HEK293 (cell line): ENCODE measurements around the gene ELOVL6.

Source experiments
- CTCF ChIA-PET: fragments of 350-600 bp; formaldehyde crosslinking; extraction: SDS; loops from one replicate; lab custom pipeline; 2021; ENCODE audit warnings: antibody characterized with exemption; lab: Yijun Ruan, JAX
- POLR2A ChIA-PET: fragments of 300-600 bp; formaldehyde crosslinking; extraction: SDS; loops from one replicate; lab custom pipeline; 2020; ENCODE audit warnings: antibody characterized with exemption, inconsistent platforms; lab: Yijun Ruan, JAX
- H3K27ac ChIP-seq: fragments of 200-500 bp; sonication (Bioruptor generic); 2 replicates; pipeline ENCODE4 v1.5.1; 2014; ENCODE audit warnings: low read depth, low read length, control low read depth, inconsistent platforms; ENCODE audit errors: extremely low read depth
- H3K36me3 ChIP-seq, 2 experiments: fragments of 200-500 bp in 1 of 2; sonication (Bioruptor generic) in 1 of 2; 1 replicate in 1 of 2; 2 replicates in 1 of 2; pipeline ENCODE4 v1.5.1; 2014 to 2017; ENCODE audit warnings: inconsistent platforms in 2 of 2, low read length in 2 of 2; ENCODE audit not compliant: control insufficient read depth in 2 of 2, insufficient read depth in 1 of 2
- H3K4me1 ChIP-seq: fragments of 200-500 bp; sonication (Bioruptor generic); 2 replicates; pipeline ENCODE4 v1.5.1; 2014; ENCODE audit warnings: mild to moderate bottlenecking, low read length, inconsistent platforms; ENCODE audit not compliant: control insufficient read depth, insufficient read depth
- H3K4me3 ChIP-seq: 2 replicates; pipeline ENCODE4 v1.5.1; 2011; ENCODE audit warnings: low read depth, mild to moderate bottlenecking, control low read depth, low read length, moderate library complexity
- H3K9me3 ChIP-seq: fragments of 200-500 bp; sonication (Bioruptor generic); 2 replicates; pipeline ENCODE4 v1.5.1; 2014; ENCODE audit warnings: low read depth, low read length, inconsistent platforms; ENCODE audit not compliant: control insufficient read depth, insufficient read depth
- BCL11A ChIP-seq: fragments of 450-650 bp; formaldehyde crosslinking; IDR thresholded peaks from 2 replicates; pipeline ENCODE4 v1.5.1; 2016; ENCODE audit warnings: low read depth, missing biosample characterization, missing genetic modification characterization
- EGR2 ChIP-seq: fragments of 450-650 bp; formaldehyde crosslinking; IDR thresholded peaks from 2 replicates; pipeline ENCODE4 v1.5.1; 2016; ENCODE audit warnings: low read depth, missing biosample characterization, missing genetic modification characterization
- MEIS1 ChIP-seq: sonication (generic); formaldehyde crosslinking; IDR thresholded peaks from 2 replicates; pipeline ENCODE4 v1.8.1; 2022; ENCODE audit warnings: missing genetic modification reagents, mild to moderate bottlenecking, borderline replicate concordance
- OVOL3 ChIP-seq: fragments of 450-650 bp; formaldehyde crosslinking; IDR thresholded peaks from 2 replicates; pipeline ENCODE4 v1.5.1; 2016; ENCODE audit warnings: missing biosample characterization, missing genetic modification characterization
- PATZ1 ChIP-seq: fragments of 450-650 bp; formaldehyde crosslinking; IDR thresholded peaks from 2 replicates; pipeline ENCODE4 v1.5.1; 2016; ENCODE audit warnings: missing biosample characterization, missing genetic modification characterization
- PRDM10 ChIP-seq: fragments of 450-650 bp; formaldehyde crosslinking; IDR thresholded peaks from 2 replicates; pipeline ENCODE4 v1.5.1; 2016; ENCODE audit warnings: missing biosample characterization, missing genetic modification characterization
- SCRT1 ChIP-seq: fragments of 450-650 bp; formaldehyde crosslinking; IDR thresholded peaks from 2 replicates; pipeline ENCODE4 v1.5.1; 2016; ENCODE audit warnings: missing biosample characterization, missing genetic modification characterization, borderline replicate concordance
- SCRT2 ChIP-seq: fragments of 450-650 bp; formaldehyde crosslinking; IDR thresholded peaks from 2 replicates; pipeline ENCODE4 v1.5.1; 2016; ENCODE audit warnings: missing biosample characterization, missing genetic modification characterization
- SP2 ChIP-seq: fragments of 450-650 bp; formaldehyde crosslinking; IDR thresholded peaks from 2 replicates; pipeline ENCODE4 v1.5.1; 2016; ENCODE audit warnings: missing biosample characterization, missing genetic modification characterization
- SP7 ChIP-seq: fragments of 450-650 bp; formaldehyde crosslinking; IDR thresholded peaks from 2 replicates; pipeline ENCODE4 v1.5.1; 2016; ENCODE audit warnings: missing biosample characterization, missing genetic modification characterization
- ZBTB11 ChIP-seq: fragments of 450-650 bp; formaldehyde crosslinking; conservative IDR thresholded peaks from 2 replicates; pipeline ENCODE4 v1.5.1; 2016; ENCODE audit warnings: low read depth, missing biosample characterization, missing genetic modification characterization
- ZBTB7A ChIP-seq: fragments of 450-650 bp; formaldehyde crosslinking; IDR thresholded peaks from 2 replicates; pipeline ENCODE4 v1.5.1; 2016; ENCODE audit warnings: low read depth, missing biosample characterization, missing genetic modification characterization
- ZFHX2 ChIP-seq: fragments of 450-650 bp; formaldehyde crosslinking; conservative IDR thresholded peaks from 2 replicates; pipeline ENCODE4 v1.5.1; 2016; ENCODE audit warnings: missing biosample characterization, missing genetic modification characterization
- ZNF148 ChIP-seq: fragments of 450-650 bp; formaldehyde crosslinking; IDR thresholded peaks from 2 replicates; pipeline ENCODE4 v1.5.0; 2017; ENCODE audit warnings: missing biosample characterization, missing genetic modification characterization, borderline replicate concordance
- ZNF174 ChIP-seq: fragments of 450-650 bp; formaldehyde crosslinking; IDR thresholded peaks from 2 replicates; pipeline ENCODE4 v1.5.0; 2017; ENCODE audit warnings: missing biosample characterization, mild to moderate bottlenecking, missing genetic modification characterization
- ZNF335 ChIP-seq: fragments of 450-650 bp; formaldehyde crosslinking; conservative IDR thresholded peaks from 2 replicates; pipeline ENCODE4 v1.5.1; 2016; ENCODE audit warnings: missing biosample characterization, missing genetic modification characterization
- ZNF341 ChIP-seq: fragments of 450-650 bp; formaldehyde crosslinking; IDR thresholded peaks from 2 replicates; pipeline ENCODE4; 2016; ENCODE audit warnings: low read depth, missing biosample characterization, missing genetic modification characterization
- ZNF488 ChIP-seq: fragments of 450-650 bp; formaldehyde crosslinking; IDR thresholded peaks from 2 replicates; pipeline ENCODE4 v1.5.1; 2016; ENCODE audit warnings: missing biosample characterization, missing genetic modification characterization
- ZNF610 ChIP-seq: fragments of 450-650 bp; formaldehyde crosslinking; IDR thresholded peaks from 2 replicates; pipeline ENCODE4 v1.5.1; 2016; ENCODE audit warnings: missing biosample characterization, missing genetic modification characterization, borderline replicate concordance
- ZNF623 ChIP-seq: fragments of 450-650 bp; formaldehyde crosslinking; IDR thresholded peaks from 2 replicates; pipeline ENCODE4 v1.5.1; 2016; ENCODE audit warnings: missing biosample characterization, missing genetic modification characterization
- ZNF658 ChIP-seq: fragments of 450-650 bp; formaldehyde crosslinking; IDR thresholded peaks from 2 replicates; pipeline ENCODE4; 2016; ENCODE audit warnings: missing biosample characterization, missing genetic modification characterization
- ZNF692 ChIP-seq: fragments of 450-650 bp; formaldehyde crosslinking; IDR thresholded peaks from 2 replicates; pipeline ENCODE4 v1.5.1; 2016; ENCODE audit warnings: missing biosample characterization, missing genetic modification characterization
- ZNF792 ChIP-seq: fragments of 450-650 bp; formaldehyde crosslinking; IDR thresholded peaks from 2 replicates; pipeline ENCODE4 v1.5.1; 2016; ENCODE audit warnings: missing biosample characterization, missing genetic modification characterization

Gene ELOVL6

GRCh38 chr4:110197529-110198042, 829 bp downstream of the ELOVL6 start:
- H3K9me3 ChIP-seq: no peaks in the 10 kb centered on the region
- peak overlapping the region; percentile 69 for H3K4me3 ChIP-seq
- CTCF ChIA-PET: interaction anchor here (0.6 kb wide), 1 partner anchor 150 kb away, joined by 3 read pairs; no protein-coding TSS in a partner anchor
- no peaks in the 10 kb centered on the region for H3K4me1 ChIP-seq
- H3K36me3 ChIP-seq: peaks cover 0 to 3% of the 10 kb centered on the region in 2 experiments; a peak in 1 of 3 replicates
- POLR2A ChIA-PET: no interaction called here
- H3K27ac ChIP-seq: peak overlapping the region; percentile 84
- TF ChIP-seq ZNF341: peak; percentile 42
- TF ChIP-seq ZNF658: no peak
- peak; percentile 83 for TF ChIP-seq SCRT1 (tag by site-specific recombination)
- peak; percentile 86 for TF ChIP-seq ZBTB11 (tag by site-specific recombination)
- TF ChIP-seq PATZ1 (tag by site-specific recombination): 0 out of 2 replicates have a peak, but pooled peaks have one; percentile 31
- TF ChIP-seq ZBTB7A (tag by site-specific recombination): no peak
- TF ChIP-seq ZNF488: no peak
- peak; percentile 90 for TF ChIP-seq SCRT2 (tag by site-specific recombination)
- TF ChIP-seq SP2 (tag by site-specific recombination): peak; percentile 66
- peak; percentile 86; the same call in 1 of the 2 replicates for TF ChIP-seq ZNF610 (tag by site-specific recombination)
- no peak for TF ChIP-seq ZNF148
- TF ChIP-seq PRDM10 (tag by site-specific recombination): peak; percentile 98
- TF ChIP-seq ZFHX2 (tag by site-specific recombination): peak; percentile 33
- peak; percentile 30; the same call in 1 of the 2 replicates for TF ChIP-seq ZNF692 (tag by site-specific recombination)
- 0 out of 2 replicates have a peak, but pooled peaks have one; percentile 35 for TF ChIP-seq EGR2 (tag by site-specific recombination)
- 0 out of 2 replicates have a peak, but pooled peaks have one; percentile 13 for TF ChIP-seq OVOL3 (tag by site-specific recombination)
- peak; percentile 68 for TF ChIP-seq ZNF335 (tag by site-specific recombination)
- no peak for TF ChIP-seq MEIS1 (CRISPR knock-in tag)
- no peak for TF ChIP-seq ZNF623
- no peak for TF ChIP-seq ZNF792 (tag by site-specific recombination)
- no peak for TF ChIP-seq ZNF174
- TF ChIP-seq SP7: no peak
- no peak for TF ChIP-seq BCL11A (tag by site-specific recombination)
